ENCODE measurements around the gene NTRK3. TPM values are rescaled to one million over a fixed set of nuclear protein-coding genes. Genes with fewer than 3 reads are reported as not detected.

Gene NTRK3
- total RNA-seq, 4 donors from 2014 or later, result 0.94 to 3.2 (median 1.8) TPM

DNA sequence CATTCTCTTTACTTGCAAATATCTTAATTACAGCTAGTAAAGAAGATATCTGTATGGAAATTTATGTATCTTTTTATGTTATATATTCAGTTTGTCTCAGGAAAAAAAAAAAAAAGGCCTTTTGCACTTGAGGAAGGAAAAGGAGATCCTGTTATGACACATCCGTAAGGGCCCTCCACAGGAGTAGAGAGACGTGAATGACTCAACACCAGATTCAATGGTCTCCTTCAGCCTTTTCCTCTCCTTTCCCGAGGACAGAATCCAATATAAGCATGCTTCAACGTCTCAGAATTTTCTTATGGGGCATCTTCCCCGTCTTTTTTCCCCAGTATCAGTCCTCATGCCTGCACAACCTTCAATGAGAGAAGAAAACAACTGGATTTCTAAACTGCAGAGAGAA is 340.3 kb downstream of the NTRK3 start:
- H3K27me3 ChIP-seq, result no peaks in the 10 kb centered on the region
- no peaks in the 10 kb centered on the region for H3K4me1 ChIP-seq
- H3K9me3 ChIP-seq, result no peaks in the 10 kb centered on the region
- intact Hi-C loops (cut with DNase I), result no loop called here
- TF ChIP-seq, protein P1, sequence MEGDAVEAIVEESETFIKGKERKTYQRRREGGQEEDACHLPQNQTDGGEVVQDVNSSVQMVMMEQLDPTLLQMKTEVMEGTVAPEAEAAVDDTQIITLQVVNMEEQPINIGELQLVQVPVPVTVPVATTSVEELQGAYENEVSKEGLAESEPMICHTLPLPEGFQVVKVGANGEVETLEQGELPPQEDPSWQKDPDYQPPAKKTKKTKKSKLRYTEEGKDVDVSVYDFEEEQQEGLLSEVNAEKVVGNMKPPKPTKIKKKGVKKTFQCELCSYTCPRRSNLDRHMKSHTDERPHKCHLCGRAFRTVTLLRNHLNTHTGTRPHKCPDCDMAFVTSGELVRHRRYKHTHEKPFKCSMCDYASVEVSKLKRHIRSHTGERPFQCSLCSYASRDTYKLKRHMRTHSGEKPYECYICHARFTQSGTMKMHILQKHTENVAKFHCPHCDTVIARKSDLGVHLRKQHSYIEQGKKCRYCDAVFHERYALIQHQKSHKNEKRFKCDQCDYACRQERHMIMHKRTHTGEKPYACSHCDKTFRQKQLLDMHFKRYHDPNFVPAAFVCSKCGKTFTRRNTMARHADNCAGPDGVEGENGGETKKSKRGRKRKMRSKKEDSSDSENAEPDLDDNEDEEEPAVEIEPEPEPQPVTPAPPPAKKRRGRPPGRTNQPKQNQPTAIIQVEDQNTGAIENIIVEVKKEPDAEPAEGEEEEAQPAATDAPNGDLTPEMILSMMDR (IDR thresholded peaks at IDR 0.05), result no peak
- no peak for TF ChIP-seq POLR2A (IDR thresholded peaks at IDR 0.05)
- DNase-seq, result no peak
- no peak overlapping the region for H3K27ac ChIP-seq
- 58 to 61% methylated on average over 5 of the region's 5 CpGs for WGBS, 2 donors
- H3K36me3 ChIP-seq, result no peaks in the 10 kb centered on the region
- H3K4me3 ChIP-seq (replicated peaks in 1 of 3), result no peak overlapping the region

DNA sequence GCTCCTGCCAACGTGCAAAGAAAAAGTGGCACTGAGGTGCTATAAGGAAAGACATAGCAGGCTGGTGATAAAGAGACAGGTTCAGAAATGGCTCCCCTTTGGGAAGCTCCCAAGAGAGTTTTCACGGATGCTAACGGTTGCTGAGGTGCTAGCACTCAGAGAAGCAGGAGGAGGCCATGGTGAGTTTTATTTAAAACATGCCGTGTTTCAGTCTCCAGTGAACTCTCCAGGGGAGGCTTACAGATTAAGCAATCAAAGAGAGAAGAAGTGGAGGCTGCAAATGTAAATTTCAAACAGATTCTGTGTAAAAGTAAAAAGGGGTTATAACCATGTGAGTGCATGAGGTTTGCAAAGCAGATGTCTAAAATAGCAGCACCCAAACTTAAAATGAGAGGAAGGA is 346.2 kb downstream of the NTRK3 start:
- TF ChIP-seq POLR2A (IDR thresholded peaks at IDR 0.05), result no peak
- TF ChIP-seq, protein P1 (IDR thresholded peaks at IDR 0.05), result no peak
- Histone ChIP-seq H3K27me3 (no peaks in the 10 kb centered on the region), H3K4me1 (no peaks in the 10 kb centered on the region), H3K36me3 (no peaks in the 10 kb centered on the region), H3K9me3 (no peaks in the 10 kb centered on the region), H3K4me3 (replicated peaks in 1 of 3) (no peak overlapping the region), H3K27ac (no peak overlapping the region)
- intact Hi-C loops (cut with DNase I), result no loop called here
- WGBS, 2 donors, result 60 to 66% methylated on average over 4 of the region's 4 CpGs
- DNase-seq, result no peak

DNA sequence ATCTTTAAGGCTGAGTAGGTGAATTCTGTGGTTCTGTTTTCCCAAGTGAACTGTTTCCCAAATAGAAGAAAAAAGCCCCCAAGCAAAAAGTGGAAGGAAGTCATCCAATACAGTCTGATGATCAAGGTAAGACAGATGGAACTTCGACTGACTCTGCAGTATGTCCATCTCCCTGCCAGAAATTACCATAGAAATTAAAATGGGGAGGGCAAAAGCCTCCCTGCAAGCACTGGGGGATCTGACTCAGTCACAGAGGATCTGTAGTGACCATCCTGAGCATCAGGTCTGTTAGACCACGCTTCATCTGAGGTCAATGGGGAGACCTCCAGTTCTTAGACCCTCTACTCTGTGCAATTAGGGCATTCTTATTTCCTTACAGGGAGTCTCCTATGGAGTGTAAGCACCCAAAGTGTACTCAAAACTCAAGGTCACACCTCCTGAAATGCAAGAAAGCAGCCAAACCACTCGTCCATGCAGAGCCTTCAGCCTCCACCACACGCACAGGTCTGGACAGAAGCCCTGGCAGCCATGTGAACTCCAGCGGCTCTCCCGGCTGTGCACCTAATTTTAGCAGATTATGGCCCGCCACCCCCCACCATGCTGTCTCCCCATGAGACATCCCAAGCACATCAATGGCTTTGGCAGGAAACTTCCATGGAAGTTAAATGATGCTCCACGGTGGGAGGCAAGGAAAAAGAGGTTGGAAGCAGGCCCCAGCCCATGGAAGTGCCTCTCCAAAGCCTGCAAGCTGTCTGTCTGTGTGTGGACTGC is 348.7 kb downstream of the NTRK3 start:
- 53 to 58% methylated on average over 8 of the region's 8 CpGs for WGBS, 2 donors
- no peaks in the 10 kb centered on the region for H3K36me3 ChIP-seq
- intact Hi-C loops (cut with DNase I), result no loop called here
- TF ChIP-seq, protein P1 (IDR thresholded peaks at IDR 0.05), result no peak
- TF ChIP-seq POLR2A (IDR thresholded peaks at IDR 0.05), result no peak
- H3K9me3 ChIP-seq, result no peaks in the 10 kb centered on the region
- no peak overlapping the region for H3K27ac ChIP-seq
- no peaks in the 10 kb centered on the region for H3K4me1 ChIP-seq
- no peak for DNase-seq
- H3K4me3 ChIP-seq (replicated peaks in 1 of 3), result no peak overlapping the region
- no peaks in the 10 kb centered on the region for H3K27me3 ChIP-seq

DNA sequence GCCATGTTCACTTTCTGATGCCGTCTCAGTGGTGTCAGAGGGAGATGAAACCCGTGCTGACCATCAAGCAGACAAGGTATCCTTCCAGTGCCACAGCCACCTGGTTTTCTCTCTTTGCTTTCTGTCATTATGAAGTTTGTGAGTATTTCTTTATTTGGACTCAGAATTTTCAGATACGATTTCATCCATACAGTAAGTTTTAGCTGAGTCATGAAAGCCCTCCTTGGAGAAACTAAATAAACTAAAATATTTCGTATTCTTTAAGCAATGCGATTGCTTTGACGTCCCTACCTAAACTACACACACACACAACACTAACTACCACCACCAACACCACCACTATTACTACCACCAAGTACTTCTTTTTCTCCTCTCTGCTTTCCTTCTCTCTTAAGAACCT is 350.1 kb downstream of the NTRK3 start:
- TF ChIP-seq, protein P1 (IDR thresholded peaks at IDR 0.05), result no peak
- TF ChIP-seq POLR2A (IDR thresholded peaks at IDR 0.05), result no peak
- H3K27me3 ChIP-seq, result no peaks in the 10 kb centered on the region
- no peaks in the 10 kb centered on the region for H3K36me3 ChIP-seq
- intact Hi-C loops (cut with DNase I), result no loop called here
- no peak for DNase-seq
- no peaks in the 10 kb centered on the region for H3K9me3 ChIP-seq
- WGBS, 2 donors, result 89 to 91% methylated on average over 6 of the region's 6 CpGs
- no peak overlapping the region for H3K4me3 ChIP-seq (replicated peaks in 1 of 3)
- H3K4me1 ChIP-seq, result no peaks in the 10 kb centered on the region
- H3K27ac ChIP-seq, result no peak overlapping the region

DNA sequence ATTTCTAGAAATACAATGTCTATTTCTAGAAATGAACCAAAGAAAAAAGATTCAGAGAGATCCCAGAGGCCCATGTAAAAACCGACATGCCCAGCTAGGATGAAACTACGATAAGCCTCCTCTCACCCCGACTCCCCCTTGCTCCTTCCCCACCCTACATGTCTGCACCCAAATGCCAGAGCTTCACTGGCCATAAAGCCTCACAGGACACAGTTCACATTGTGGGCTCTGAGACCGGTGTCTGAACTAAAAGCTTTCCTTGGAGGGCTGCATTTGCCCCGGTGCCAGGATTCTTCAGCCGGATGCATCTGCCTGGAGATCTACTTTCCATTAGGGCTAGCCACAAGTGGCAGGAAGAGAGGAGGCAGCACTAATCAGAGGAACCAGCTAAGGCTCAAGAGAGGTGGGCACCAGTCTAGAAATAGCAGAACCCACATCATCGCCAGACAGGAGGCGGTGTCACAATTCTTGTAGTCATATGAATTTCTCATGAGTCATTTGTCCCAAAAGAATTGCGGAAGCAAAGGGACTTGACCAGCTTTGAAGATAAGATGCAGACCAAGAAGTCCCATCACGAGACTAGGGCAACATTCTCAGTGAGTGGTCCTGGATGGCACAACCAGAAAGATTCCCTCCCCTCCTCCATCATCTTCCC is 353.6 kb downstream of the NTRK3 start:
- WGBS, 2 donors, result 75 to 77% methylated on average over 10 of the region's 10 CpGs
- intact Hi-C loops (cut with DNase I), result no loop called here
- H3K36me3 ChIP-seq, result no peaks in the 10 kb centered on the region
- TF ChIP-seq, protein P1 (IDR thresholded peaks at IDR 0.05), result no peak
- TF ChIP-seq POLR2A (IDR thresholded peaks at IDR 0.05), result no peak
- no peak for DNase-seq
- no peak overlapping the region for H3K4me3 ChIP-seq (replicated peaks in 1 of 3)
- H3K4me1 ChIP-seq, result no peaks in the 10 kb centered on the region
- no peak overlapping the region for H3K27ac ChIP-seq
- H3K27me3 ChIP-seq, result no peaks in the 10 kb centered on the region
- H3K9me3 ChIP-seq, result no peaks in the 10 kb centered on the region

Measured in thyroid gland (tissue), 4 donors.